GM12892 (cell line): Measurements from ENCODE around the gene SBF1.

Source experiments
- DNase-seq: peaks from one replicate; pipeline ENCODE4 v3.0.0; 2011; ENCODE audit not compliant: insufficient read length
- FAIRE-seq: peaks from 2 replicates; lab custom pipeline; 2011; peaks lifted over from hg19 to GRCh38; lab: Jason Lieb, UNC
- POLR2A ChIP-seq: IDR thresholded peaks from 2 replicates; pipeline ENCODE4 v1.6.1; 2011; ENCODE audit warnings: low read depth, low read length, control low read depth
- POLR2AphosphoS5 ChIP-seq: IDR thresholded peaks from 2 replicates; pipeline ENCODE4 v1.6.1; 2011; ENCODE audit warnings: low read depth, low read length, control low read depth
- TAF1 ChIP-seq: IDR thresholded peaks from 2 replicates; pipeline ENCODE4 v1.6.1; 2011; ENCODE audit warnings: low read depth, mild to moderate bottlenecking, control low read depth, low read length, borderline replicate concordance

Gene SBF1

DNA sequence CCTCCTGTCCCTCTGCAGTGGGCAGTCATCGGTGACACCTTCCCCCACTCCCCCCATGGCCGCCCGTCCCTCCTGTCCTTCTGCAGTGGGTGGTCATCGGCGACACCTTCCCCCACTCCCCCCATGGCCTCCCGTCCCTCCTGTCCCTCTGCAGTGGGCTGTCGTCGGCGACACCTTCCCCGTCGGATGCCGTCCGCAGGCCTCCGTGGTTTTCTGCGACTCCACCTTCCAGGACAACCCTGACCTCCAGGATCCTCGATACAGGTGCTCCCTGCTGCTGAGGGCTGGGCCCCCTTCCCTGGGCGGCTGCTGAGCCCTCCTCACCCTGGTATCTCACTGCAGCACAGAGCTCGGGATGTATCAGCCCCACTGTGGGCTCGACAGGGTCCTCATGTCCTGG, 14.1 kb upstream of the SBF1 start:
- TF ChIP-seq TAF1 (no peak), POLR2AphosphoS5 (no peak), POLR2A (no peak)
- no peak for FAIRE-seq

GRCh38 chr22:50488006-50488677, 13.3 kb upstream of the SBF1 start:
- no peak for FAIRE-seq
- no peak for TF ChIP-seq POLR2AphosphoS5
- TF ChIP-seq POLR2A, result no peak
- no peak for TF ChIP-seq TAF1
- DNase-seq, result no peak

More for the DNA sequence above, 14.1 kb upstream of the SBF1 start:
- no peak for DNase-seq

- DNase-seq (no peak), FAIRE-seq (no peak)
- TF ChIP-seq POLR2AphosphoS5 (no peak), TAF1 (no peak), POLR2A (no peak)
These were observed 12.6 kb upstream of the SBF1 start for GRCh38 chr22:50487290-50488005.

GRCh38 chr22:50486561-50487289, 11.9 kb upstream of the SBF1 start, which contains the start of gene MIOX:
MIOX (plus strand) TSS chr22:50486859; CDS start chr22:50486898, 39 bp downstream.
- TF ChIP-seq POLR2AphosphoS5 (no peak), POLR2A (no peak), TAF1 (no peak)
- DNase-seq (no peak), FAIRE-seq (no peak)

DNA sequence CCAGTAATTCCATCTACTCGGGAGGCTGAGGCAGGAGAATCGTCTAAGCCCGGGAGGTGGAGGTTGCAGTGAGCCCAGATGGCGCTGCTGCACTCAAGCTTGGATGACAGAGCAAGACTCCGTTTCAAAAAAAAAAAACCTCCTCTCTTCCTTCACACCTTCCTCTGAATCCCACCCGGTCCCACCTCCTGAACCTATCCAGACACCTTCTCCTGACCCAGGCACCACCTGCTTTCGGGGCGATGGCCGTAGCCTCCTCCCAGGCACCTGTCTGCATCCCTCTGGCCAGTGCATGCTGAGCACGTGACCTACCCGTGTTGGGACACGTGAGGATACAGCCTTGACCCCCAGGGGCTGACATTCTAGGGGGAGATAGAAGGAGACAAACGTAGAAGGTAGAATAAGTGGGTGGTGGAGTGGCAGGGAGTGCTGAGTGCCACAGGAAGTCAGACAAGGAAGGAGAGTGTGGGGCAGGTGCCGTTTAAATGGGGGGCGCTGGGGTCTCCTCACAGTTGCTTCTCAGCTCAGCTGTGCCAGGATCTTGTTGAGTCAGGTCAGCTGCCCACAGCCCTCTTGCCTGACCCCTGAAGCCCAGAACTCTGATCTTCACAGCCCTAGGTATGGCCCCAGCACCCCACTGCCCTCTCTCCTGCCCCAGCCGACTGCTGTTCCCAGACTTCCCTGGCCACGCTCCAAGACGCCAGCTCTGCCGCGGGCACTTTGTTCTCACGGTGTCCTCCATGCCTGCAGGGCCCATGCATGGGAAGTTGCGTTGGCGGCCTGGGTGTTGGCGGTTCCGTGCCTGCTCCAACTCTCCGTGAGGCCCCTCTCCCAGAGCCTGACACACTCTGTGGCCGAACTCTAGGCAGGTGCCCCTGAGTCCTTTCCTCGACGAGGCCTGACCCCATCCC, 10.6 kb upstream of the SBF1 start:
- FAIRE-seq, result no peak
- no peak for TF ChIP-seq TAF1
- TF ChIP-seq POLR2AphosphoS5, result no peak
- TF ChIP-seq POLR2A, result no peak
- DNase-seq, result no peak

GRCh38 chr22:50483977-50484853, 9.4 kb upstream of the SBF1 start:
- TF ChIP-seq POLR2A (no peak), POLR2AphosphoS5 (no peak), TAF1 (no peak)
- FAIRE-seq (no peak), DNase-seq (no peak)

DNA sequence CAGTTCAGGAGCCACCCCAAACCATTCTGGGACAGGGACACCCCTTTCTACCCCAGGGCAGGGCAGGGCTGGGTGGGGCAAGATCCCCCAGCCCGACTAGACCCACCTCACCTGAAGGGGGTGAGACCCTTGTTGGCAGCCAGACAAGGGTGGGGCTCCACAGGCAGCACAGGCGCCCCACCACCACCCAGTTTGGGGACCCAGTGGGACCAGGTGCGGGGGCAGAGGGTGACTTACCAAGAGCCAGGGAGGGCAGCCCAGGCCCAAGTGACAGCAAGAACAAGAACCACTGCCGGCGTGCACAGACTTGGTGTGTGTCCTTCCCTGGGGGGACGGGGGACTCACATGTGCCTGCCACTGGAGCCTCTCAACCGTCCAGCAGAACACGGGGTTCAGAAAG, 8.7 kb upstream of the SBF1 start:
- FAIRE-seq (no peak), DNase-seq (no peak)
- no peak for TF ChIP-seq POLR2AphosphoS5
- no peak for TF ChIP-seq POLR2A
- no peak for TF ChIP-seq TAF1

- FAIRE-seq, result no peak
- TF ChIP-seq TAF1, result no peak
- no peak for TF ChIP-seq POLR2AphosphoS5
- no peak for TF ChIP-seq POLR2A
- DNase-seq, result no peak
These were observed 8.3 kb upstream of the SBF1 start for GRCh38 chr22:50483106-50483505.

- no peak for FAIRE-seq
These were observed 7.6 kb upstream of the SBF1 start for GRCh38 chr22:50482107-50483074.

More at GRCh38 chr22:50482107-50483074, 7.6 kb upstream of the SBF1 start:
- DNase-seq, result no peak
- TF ChIP-seq POLR2A, result no peak
- no peak for TF ChIP-seq TAF1
- TF ChIP-seq POLR2AphosphoS5, result no peak
